T-helper 22 cell (primary cell): ENCODE data around the gene WEE2.

Experiments used
- DNase-seq: peaks from one replicate; pipeline ENCODE4 v3.0.0-alpha.2; 2020; ENCODE audit warnings: low read depth

Gene WEE2

GRCh38 chr7:141691540-141691939 is 16.6 kb upstream of the WEE2 start:
- no peak for DNase-seq

- DNase-seq = no peak
Measured at GRCh38 chr7:141691961-141692360, 16.2 kb upstream of the WEE2 start.

GRCh38 chr7:141693082-141693481 is 15.1 kb upstream of the WEE2 start:
- DNase-seq = no peak

DNA sequence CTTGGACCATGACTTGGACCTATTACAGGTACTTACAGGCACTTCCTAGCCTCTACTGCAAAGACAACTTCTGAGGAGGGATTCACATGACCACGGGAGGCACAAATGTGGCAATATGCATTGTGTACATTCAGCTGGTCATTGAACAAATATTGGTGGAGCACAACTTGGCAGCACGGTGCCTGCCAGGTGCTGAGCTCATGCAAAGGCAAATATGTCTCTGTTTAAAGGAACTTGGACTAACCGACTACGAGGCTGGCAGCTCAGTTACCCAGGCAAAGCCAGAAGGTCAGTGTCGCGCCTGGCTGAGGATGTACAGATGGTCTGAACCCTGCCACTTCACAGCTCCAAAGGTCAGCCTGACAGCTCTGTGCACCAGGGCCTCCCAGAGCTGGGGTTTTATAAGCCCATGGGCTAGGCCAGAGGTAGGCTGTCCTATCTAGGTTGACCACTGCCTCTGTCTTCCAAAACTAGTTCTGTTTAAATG is 12.3 kb upstream of the WEE2 start:
- DNase-seq = no peak

DNA sequence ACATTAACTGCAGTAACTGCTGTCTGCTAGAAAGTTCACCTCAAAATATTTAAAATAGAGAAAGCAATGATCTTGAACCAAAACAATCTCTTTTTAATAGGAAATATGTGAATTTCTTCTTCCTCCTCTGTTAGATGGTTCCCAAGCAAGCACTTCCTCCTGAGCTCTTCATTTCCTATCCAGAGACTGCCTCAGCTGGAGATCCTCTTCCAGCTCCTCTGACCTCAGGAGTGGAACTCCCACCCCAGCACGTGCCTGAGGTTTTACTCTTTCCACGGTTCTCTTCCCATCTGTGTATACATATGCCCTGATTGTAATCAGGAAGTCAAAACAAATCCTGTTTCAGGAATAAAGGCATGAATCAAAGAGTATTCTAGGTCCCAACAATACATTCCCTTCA is 11.8 kb upstream of the WEE2 start:
- no peak for DNase-seq

DNA sequence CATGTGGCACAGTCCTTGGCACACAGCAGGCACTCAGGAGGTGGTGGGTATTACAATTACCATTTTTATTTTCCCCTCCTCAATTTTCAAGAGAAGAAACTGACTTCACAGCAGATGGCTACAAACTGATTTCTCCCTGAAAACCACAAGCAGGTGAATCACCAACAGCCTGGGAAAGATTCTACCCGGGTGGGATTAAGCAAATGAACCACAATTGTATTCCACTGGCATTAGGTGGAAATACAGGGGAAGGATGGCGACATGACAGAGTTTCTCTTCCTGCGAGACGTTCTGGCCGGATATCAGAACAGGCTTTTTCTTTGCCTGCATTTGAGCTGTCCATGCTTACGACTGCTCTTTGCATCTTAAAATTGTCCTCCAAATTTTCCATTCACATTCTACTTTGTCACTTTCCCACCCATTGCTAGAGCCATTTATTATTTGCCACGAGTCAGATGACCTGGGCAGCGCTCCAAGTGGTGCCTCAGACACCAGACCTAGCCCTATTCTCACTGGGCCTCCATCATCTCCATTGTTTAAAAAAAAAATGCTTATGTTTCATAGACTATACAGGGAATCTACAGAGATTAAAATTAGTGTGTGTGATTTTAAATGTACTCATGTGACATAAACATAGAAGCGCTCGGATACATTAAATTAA is 10.8 kb upstream of the WEE2 start:
- no peak for DNase-seq

- DNase-seq = no peak
Measured at GRCh38 chr7:141698247-141699015, 9.7 kb upstream of the WEE2 start.

DNA sequence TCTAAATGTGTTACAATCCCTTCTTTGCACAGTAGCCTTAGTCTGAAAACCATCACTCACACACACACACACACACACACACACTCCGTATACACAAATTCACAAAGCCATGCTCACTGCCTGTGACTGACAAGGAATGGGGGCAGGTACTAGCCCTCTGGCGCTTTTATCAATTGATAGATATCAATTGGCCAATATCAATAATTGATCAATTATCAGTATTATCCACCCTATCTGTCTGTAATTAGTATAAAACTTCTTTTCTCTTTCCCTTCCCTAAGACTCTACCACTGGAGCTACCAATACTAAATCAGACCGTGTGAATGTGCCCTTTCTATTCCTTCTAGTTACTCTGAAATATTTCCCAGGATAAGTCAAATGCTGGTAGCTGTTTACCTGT is 8.3 kb upstream of the WEE2 start:
- DNase-seq = no peak

DNA sequence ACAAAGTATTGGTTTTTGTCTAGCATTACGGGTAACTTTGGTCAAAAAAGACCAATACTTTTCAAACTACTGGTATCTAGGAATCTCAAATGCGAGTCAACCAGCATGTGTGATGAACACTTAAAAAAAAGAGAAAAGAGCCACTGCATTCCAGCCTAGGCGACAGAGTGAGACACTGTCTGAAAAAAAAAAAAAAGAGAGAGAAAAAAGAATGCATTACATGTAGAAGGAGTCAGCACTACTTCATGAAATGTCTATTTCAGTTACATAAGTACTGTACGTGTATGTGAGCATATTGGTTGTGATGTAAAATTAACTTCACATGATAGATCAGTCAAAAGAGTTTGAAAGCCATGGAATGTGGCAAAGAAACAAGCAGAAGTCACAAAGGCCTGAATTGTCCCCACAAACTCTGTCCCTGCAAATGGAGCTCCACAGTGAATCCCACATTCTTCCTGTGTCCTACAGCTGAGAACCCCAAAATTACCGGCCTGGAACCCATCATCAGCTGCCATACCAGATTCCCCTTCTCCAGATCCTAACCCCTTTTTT is 7.8 kb upstream of the WEE2 start:
- no peak for DNase-seq

- DNase-seq = no peak
Measured at GRCh38 chr7:141700848-141701371, 7.2 kb upstream of the WEE2 start.

DNA sequence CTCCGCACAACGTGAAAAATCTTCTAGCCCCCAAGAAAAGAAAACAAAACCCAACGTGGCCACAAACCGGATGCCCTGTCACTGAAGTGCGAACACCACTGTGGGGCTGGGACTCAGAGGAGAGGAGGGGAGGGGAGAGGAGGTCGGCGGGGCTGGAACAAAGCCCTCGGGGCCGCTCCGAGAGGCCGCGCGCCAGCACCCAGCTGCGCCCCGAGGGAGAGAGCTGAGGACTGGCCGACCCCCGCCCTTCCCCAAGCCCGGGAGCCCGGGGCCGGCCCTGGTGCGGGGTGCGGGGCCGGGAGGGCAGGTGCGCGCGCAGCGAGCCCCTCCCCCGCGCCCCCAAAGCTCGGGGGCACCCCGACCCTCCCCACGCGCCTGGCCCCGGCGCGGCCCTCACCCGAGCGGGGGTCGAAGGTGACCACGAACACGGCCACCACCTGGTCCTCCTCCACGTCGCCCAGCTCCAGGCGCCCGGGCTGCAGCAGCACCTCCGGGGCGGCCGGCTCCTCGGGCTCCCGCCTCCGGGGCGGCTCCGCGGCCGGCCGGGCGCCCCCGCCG is 6.6 kb upstream of the WEE2 start:
- peak; percentile 63 for DNase-seq

DNA sequence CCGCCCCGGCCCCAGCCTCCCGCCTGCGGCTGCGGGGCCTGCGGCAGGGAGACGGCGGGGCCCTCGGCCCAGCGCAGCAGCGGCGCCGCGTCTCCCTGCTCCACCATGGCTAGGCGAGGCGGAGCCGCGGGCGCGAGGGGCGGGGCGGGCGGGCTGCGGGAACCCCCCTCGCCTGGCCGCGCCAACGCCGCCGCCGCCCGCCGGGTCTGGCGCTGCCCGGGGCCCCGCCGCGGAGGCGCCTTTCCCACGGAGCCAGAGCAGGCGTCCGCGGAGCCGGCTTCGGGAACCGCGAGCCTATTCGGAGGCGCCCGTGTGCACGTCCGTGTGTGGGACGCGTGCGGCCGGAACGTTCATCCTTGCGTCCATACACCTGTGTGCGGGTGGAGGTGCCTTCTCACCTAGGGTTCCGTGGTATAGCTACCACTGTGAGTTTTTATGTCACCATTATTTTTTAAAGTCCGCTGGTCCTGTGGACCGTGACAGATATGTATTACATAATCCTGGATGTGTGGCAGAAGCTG is 6.0 kb upstream of the WEE2 start, which contains the start of gene DENND11:
DENND11 (minus strand) TSS at position 120 of the 521 bp plus-strand sequence; CDS start at position 107, 13 bp downstream.
- DNase-seq = peak; percentile 46

- DNase-seq = no peak
Measured at GRCh38 chr7:141702892-141703291, 5.3 kb upstream of the WEE2 start.

- DNase-seq = no peak
Measured at GRCh38 chr7:141704112-141704511, 4.0 kb upstream of the WEE2 start.

DNA sequence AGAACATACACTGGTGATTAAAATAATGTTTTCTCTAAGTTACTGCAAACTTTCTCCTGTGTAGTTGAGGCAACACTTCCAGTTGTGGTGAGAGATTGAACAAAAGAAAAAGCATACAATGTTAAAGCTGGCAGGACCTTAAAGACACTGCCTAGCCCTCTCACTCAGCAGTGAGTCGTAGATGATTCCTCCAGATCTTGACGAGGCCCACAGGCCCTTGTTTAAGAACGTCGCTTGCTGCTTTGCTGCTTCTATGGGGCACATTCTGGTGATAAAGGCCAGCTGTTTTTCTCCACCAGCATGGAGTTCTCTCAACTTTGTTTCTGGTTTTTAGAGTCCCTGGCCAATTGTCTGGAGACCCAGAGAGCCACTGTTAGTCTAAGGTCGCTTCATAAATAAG is 3.4 kb upstream of the WEE2 start:
- no peak for DNase-seq

GRCh38 chr7:141706239-141707064 is 1.7 kb upstream of the WEE2 start:
- no peak for DNase-seq

- no peak for DNase-seq
Measured at GRCh38 chr7:141709318-141709717, 1.2 kb downstream of the WEE2 start.

GRCh38 chr7:141709749-141710148 is 1.6 kb downstream of the WEE2 start:
- no peak for DNase-seq

- DNase-seq = no peak
Measured at GRCh38 chr7:141710301-141710700, 2.1 kb downstream of the WEE2 start.

- no peak for DNase-seq
Measured at GRCh38 chr7:141712603-141713255, 4.6 kb downstream of the WEE2 start.

GRCh38 chr7:141713890-141714289 is 5.7 kb downstream of the WEE2 start:
- DNase-seq = no peak
